Measurements from ENCODE around the gene RHOV. TPM values are rescaled to one million over a fixed set of nuclear protein-coding genes. Genes with fewer than 3 reads are reported as not detected.

The RHOV gene
- total and polyA plus RNA-seq, 2 of the 4 experiments (the other 2 are of a cell fraction): 0.10 TPM; not detected in 1

- Histone ChIP-seq H3K79me1 (ENCODE audit: low read depth in 1 of 2, low read length in 2 of 2) (no peaks in the 10 kb centered on the region), H3K18ac (ENCODE audit: low read depth, low read length) (no peak overlapping the region), H3K23ac (ENCODE audit: low read depth, low read length) (no peak overlapping the region), H2AK5ac (ENCODE audit: low read depth, low read length) (no peak overlapping the region), H3K14ac (replicated peaks; ENCODE audit: low read depth, low read length) (no peak overlapping the region), H3K4me1 (ENCODE audit: control insufficient read depth, insufficient read depth, low read length) (no peaks in the 10 kb centered on the region), H3K4me3 (ENCODE audit: insufficient read depth, low read depth, low read length) (no peak overlapping the region), H3K56ac (ENCODE audit: extremely low read depth, insufficient read depth, low read length) (no peak overlapping the region), H3K9me3 (ENCODE audit: control insufficient read depth, insufficient read depth, low read length) (peaks cover 3% of the 10 kb centered on the region; the same call in 1 of the 2 replicates), H3K9me1 (ENCODE audit: insufficient read depth, low read length) (no peaks in the 10 kb centered on the region), H3K9ac (ENCODE audit: low read depth, low read length) (no peak overlapping the region), H3K27me3 (ENCODE audit: control insufficient read depth, insufficient read depth, low read length) (no peaks in the 10 kb centered on the region), H4K5ac (ENCODE audit: low read depth, low read length) (no peak overlapping the region), H2AFZ (replicated peaks; ENCODE audit: low read length, poor library complexity) (no peak overlapping the region), H4K20me1 (ENCODE audit: insufficient read depth, low read length) (no peaks in the 10 kb centered on the region), H2BK120ac (ENCODE audit: low read depth, low read length) (no peak overlapping the region), H2BK5ac (ENCODE audit: low read depth, low read length, poor library complexity, severe bottlenecking) (no peak overlapping the region), H4K91ac (ENCODE audit: insufficient read depth, low read depth, low read length) (no peak overlapping the region), H4K8ac (ENCODE audit: low read depth in 2 of 2, low read length in 2 of 2) (no peak overlapping the region), H3K4ac (ENCODE audit: low read depth, low read length) (no peak overlapping the region), H3K36me3 (ENCODE audit: control insufficient read depth, insufficient read depth, low read length) (no peaks in the 10 kb centered on the region), H2BK20ac (ENCODE audit: low read depth, low read length) (no peak overlapping the region), H2AK9ac (replicated peaks; ENCODE audit: low read depth, low read length, poor library complexity) (no peak overlapping the region), H3K4me2 (ENCODE audit: low read depth, low read length) (no peak overlapping the region), H3K27ac (ENCODE audit: insufficient read depth, low read length) (no peak overlapping the region), H2BK15ac (ENCODE audit: low read depth, low read length) (no peak overlapping the region)
- in situ Hi-C loops (cut with MboI; ENCODE audit: low sequenced_read_pairs): no loop called here
- no TSS peak for BruUV-seq (replicated peaks)
- no CpG with 5 or more reads among the region's 6 CpGs for WGBS, 2 experiments (ENCODE audit: extremely low coverage in 2 of 2, insufficient read length in 1 of 2)
- TF ChIP-seq CTCF (conservative IDR thresholded peaks at IDR 0.05; ENCODE audit: low read depth, low read length): no peak
- ChIA-PET POLR2A (ENCODE audit: unreplicated experiment) (no interaction called here), CTCF (interaction anchor here (1.8 kb wide), 1 partner anchor 21 kb away, joined by 7 read pairs; no protein-coding TSS in a partner anchor)
- no peak for DNase-seq
- dilution Hi-C loops (cut with HindIII; ENCODE audit: low sequenced_read_pairs, unreplicated experiment): no loop called here
- ATAC-seq (ENCODE audit: low read depth): no peak
- intact Hi-C loops (cut with micrococcal nuclease): no loop called here
These were observed 5.6 kb upstream of the RHOV start for GRCh38 chr15:40879609-40880008.

Data from IMR-90 (cell line).